ENCODE data around the gene KCNJ2. TPM values are rescaled to one million over a fixed set of nuclear protein-coding genes. Genes with fewer than 3 reads are reported as not detected.
A peak's percentile ranks its signal among the peaks of the same experiment; 100 is the strongest.

The KCNJ2 gene
- total RNA-seq, 2 donors from 2014 or later: not detected

DNA sequence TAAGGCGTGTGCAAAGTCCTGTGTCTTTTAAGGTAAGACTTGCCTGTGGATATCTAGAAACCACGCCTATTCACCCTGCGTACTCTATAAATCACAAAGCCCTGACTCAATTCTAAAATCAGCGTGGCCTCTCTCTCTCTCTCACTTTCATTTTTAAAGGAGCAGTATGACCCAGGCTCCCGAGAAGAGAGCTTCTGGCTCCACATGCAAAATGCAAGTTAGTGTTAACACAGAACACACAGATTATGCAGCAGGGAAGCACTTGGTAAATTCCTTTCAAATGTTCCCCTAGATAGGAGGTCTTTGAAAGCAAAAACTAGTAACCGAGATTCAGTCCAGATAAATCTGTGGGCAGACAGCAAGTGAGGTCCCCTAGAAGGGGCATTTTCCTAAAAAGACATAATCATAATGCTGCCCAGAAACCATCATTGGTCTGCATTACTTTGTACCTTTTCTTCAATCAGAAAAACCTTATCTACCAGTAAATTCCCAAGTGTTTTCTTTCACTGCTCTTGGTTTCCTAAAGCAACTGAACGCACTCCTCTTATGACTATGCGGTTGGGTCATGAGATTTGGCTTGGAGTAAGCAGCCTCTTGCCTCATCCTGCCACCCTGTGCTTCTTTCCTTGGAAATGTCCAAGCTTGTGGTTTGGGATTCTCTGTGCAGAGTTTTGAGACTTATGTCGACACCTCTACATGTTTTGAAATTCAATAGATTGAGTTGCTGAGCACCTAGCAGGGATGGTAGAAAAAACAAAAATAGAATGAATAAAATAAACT is 31.7 kb upstream of the KCNJ2 start:
- H3K27ac Mint-ChIP-seq: peak overlapping the region; percentile 54
- H3K9me3 Mint-ChIP-seq: no peaks in the 10 kb centered on the region
- peak overlapping the region; percentile 64 for H3K4me3 Mint-ChIP-seq
- H3K27me3 Mint-ChIP-seq: peaks cover 4% of the 10 kb centered on the region
- ATAC-seq (replicated peaks): peak; percentile 95
- no peaks in the 10 kb centered on the region for H3K36me3 Mint-ChIP-seq (ENCODE audit: low read depth)
- peaks cover 10% of the 10 kb centered on the region for H3K4me1 Mint-ChIP-seq

DNA sequence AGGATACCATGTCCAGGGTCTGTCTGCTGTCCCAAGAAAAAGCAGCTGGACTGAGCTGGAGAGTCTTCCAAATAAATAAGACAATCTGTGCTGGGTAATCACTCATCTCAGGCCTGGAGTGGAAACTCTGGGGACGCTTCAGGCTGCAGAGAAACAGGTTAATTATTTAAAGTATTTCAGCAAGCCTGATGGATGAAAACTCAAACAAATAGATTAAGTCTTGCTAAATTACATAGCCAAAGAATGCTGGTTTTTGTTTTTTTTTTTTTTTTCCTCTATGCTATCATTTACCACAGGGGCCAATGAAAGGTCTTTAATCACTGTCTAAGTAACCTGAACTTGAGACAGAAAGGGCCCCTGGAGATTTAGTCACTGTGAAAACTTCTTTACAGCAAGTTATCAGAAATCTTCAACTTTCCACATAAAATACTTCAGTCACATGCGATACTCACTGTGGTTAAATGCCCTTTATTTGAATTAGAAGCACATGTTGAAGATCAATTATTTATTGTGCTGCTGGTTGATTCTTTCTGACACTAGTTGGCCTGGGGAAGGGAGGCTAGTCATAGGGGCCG is 31.0 kb upstream of the KCNJ2 start:
- no peaks in the 10 kb centered on the region for H3K36me3 Mint-ChIP-seq (ENCODE audit: low read depth)
- H3K27ac Mint-ChIP-seq: no peak overlapping the region
- H3K4me1 Mint-ChIP-seq: peaks cover 10% of the 10 kb centered on the region
- peaks cover 4% of the 10 kb centered on the region for H3K27me3 Mint-ChIP-seq
- no peaks in the 10 kb centered on the region for H3K9me3 Mint-ChIP-seq
- ATAC-seq (replicated peaks): no peak
- peak overlapping the region; percentile 64 for H3K4me3 Mint-ChIP-seq

DNA sequence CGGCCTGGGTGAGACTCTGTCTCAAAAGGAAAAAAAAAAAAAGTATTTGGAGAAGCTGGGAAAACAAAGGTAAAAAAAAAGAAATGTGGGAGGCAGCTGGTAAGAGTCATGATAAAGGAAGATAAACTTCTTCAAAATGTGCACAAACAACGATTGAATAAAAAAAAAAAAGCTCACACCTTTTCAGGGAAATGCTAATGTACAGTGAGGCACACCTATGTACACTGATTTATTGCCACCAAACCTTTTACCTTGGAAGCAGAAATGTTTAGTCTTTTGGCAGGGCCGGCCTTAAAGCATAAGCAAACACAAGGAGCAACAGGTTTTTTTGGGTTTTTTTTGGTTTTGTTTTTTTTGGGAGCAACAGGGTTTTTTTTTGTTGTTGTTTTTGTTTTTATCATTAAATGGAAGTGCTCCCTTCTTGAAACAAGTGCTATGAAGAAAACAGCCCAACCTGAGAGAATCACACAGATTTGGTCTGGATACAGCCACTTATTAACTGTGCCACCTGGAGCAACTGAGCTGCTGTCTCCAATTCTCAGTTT is 29.8 kb upstream of the KCNJ2 start:
- Mint-ChIP-seq H3K9me3 (no peaks in the 10 kb centered on the region), H3K27me3 (peaks cover 4% of the 10 kb centered on the region), H3K36me3 (ENCODE audit: low read depth) (no peaks in the 10 kb centered on the region), H3K4me1 (peaks cover 10% of the 10 kb centered on the region), H3K4me3 (no peak overlapping the region), H3K27ac (no peak overlapping the region)
- ATAC-seq (replicated peaks): no peak

DNA sequence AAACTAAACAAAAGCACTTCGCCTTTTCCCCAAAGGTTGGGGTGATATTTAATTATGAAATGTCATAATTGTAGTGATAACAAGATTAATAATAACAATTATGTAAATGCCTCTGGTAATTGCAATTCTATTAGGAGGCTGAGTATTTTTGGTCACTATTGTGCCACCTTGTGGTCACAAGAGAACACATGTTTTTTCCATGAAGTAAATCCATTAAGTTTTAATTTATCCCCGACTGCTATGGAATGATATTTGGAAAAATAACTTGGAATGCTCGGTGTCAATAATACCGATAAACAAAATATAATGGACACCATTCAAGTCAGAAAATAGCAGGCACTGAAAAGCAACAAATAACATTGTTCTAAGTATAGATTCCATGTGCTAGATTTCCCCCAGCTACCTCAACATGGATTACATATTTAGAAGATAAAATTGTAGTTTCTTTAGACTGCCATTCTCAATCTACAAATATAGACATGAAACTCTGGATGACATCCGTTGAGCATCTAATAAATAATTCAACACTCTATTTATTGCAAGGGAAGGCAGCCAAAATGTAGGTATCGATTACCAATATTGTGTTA is 25.0 kb upstream of the KCNJ2 start:
- H3K27ac Mint-ChIP-seq: no peak overlapping the region
- H3K9me3 Mint-ChIP-seq: no peaks in the 10 kb centered on the region
- no peaks in the 10 kb centered on the region for H3K4me1 Mint-ChIP-seq
- H3K27me3 Mint-ChIP-seq: peaks cover 20% of the 10 kb centered on the region
- H3K36me3 Mint-ChIP-seq (ENCODE audit: low read depth): no peaks in the 10 kb centered on the region
- no peak for ATAC-seq (replicated peaks)
- H3K4me3 Mint-ChIP-seq: no peak overlapping the region

DNA sequence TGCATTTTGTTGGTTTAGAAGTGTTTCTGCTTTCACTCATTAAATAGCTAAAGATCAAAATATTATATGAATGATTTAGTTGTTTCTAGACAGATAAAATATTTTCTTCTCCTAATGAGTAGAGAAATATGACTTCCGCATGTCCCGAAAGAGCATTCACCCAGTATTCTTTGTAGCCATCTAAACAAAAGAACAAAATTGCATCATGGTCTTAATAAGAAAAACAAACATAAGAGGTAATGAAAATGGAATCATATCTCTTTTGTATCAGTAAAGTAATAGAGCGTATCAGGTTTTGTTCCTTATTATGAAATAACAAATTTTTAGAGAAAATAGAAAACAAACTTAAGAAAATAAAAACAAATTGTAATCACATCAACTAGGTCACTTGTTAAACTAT is 16.1 kb upstream of the KCNJ2 start:
- H3K36me3 Mint-ChIP-seq (ENCODE audit: low read depth): no peaks in the 10 kb centered on the region
- no peak for ATAC-seq (replicated peaks)
- no peaks in the 10 kb centered on the region for H3K9me3 Mint-ChIP-seq
- H3K4me1 Mint-ChIP-seq: no peaks in the 10 kb centered on the region
- peaks cover 8% of the 10 kb centered on the region for H3K27me3 Mint-ChIP-seq
- H3K27ac Mint-ChIP-seq: no peak overlapping the region
- no peak overlapping the region for H3K4me3 Mint-ChIP-seq

DNA sequence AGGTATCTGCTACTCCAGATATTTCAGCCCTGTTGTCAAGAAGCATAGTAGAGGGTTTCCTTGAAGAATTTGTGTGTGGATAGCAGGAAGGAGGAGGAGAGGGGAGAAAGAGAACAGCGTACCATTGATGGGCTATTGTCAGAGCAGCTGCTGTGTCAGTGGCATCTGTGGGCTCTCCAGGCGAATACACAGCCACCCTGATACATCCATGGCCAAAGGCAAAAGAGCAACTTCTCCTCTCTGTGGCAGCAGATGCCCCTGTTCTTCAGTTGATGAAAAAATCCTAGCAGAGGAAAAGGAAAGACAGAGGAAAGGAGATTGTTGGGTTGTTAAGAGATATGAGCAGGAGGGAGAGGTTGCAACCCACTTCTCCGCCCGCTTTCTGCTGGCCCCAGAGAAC is 12.2 kb upstream of the KCNJ2 start:
- Mint-ChIP-seq H3K27me3 (peaks cover 15% of the 10 kb centered on the region), H3K4me3 (no peak overlapping the region), H3K36me3 (ENCODE audit: low read depth) (no peaks in the 10 kb centered on the region), H3K27ac (no peak overlapping the region), H3K4me1 (no peaks in the 10 kb centered on the region), H3K9me3 (no peaks in the 10 kb centered on the region)
- ATAC-seq (replicated peaks): no peak

DNA sequence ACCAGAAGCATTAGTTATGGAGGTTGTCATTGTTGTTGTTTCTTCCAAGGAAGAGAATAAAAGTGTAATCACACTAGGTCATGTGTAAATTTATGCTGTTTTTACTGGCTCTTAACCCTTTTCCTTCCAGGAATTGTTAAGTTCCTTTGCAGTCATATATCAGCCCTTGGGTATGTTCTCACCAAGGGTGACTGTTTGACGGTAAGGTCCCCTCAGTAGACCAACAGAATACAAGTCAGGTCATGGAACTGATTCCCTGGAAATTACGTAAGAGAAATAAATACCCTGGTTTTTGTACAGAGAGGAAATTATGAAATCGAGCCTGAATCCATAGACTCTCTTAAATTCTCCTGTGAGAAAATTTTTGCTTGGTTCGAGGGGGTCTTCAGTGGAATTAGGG is 11.2 kb upstream of the KCNJ2 start:
- no peaks in the 10 kb centered on the region for H3K4me1 Mint-ChIP-seq
- no peaks in the 10 kb centered on the region for H3K36me3 Mint-ChIP-seq (ENCODE audit: low read depth)
- no peaks in the 10 kb centered on the region for H3K9me3 Mint-ChIP-seq
- H3K27ac Mint-ChIP-seq: no peak overlapping the region
- no peak for ATAC-seq (replicated peaks)
- H3K4me3 Mint-ChIP-seq: no peak overlapping the region
- peaks cover 17% of the 10 kb centered on the region for H3K27me3 Mint-ChIP-seq

DNA sequence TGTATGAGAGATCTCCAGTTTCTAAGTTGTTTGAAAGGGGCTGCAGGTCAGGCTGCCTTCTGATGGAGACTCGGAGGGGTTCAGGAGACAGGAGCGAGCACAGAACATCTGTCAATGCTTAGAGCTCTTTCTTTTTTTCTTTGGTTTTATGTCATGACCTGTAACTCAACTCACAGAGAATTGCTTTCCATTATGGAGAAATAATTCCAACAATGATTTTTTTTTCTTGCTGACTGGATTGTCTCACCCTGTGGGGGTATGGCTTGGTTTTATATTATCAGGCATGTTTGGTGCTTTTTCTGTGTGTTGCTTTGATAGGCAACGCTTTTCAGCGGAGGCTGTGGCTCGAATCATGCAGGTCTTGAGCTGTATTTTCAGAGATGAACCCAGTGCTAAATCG is 10.7 kb upstream of the KCNJ2 start:
- no peaks in the 10 kb centered on the region for H3K4me1 Mint-ChIP-seq
- ATAC-seq (replicated peaks): no peak
- no peak overlapping the region for H3K27ac Mint-ChIP-seq
- no peaks in the 10 kb centered on the region for H3K9me3 Mint-ChIP-seq
- H3K4me3 Mint-ChIP-seq: no peak overlapping the region
- H3K36me3 Mint-ChIP-seq (ENCODE audit: low read depth): no peaks in the 10 kb centered on the region
- H3K27me3 Mint-ChIP-seq: peaks cover 19% of the 10 kb centered on the region

DNA sequence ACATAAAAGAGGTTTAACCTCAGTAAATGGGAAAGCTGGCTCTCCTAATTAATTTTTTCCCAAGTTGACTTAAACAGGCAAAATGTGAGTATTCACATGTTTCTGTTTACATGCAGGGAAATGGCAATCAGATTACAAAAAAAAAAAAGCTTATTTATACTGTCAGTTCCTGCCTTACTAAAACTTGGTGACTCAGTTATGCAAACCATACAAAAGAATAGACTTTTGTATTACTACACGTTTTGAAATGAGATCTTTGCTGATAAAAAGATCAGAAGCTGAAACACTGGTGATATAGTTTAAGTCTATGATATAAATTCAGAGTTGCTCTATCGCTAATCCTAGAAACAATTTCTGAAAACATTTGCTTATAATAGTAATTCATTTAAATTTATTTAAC is 9.4 kb upstream of the KCNJ2 start:
- Mint-ChIP-seq H3K36me3 (ENCODE audit: low read depth) (no peaks in the 10 kb centered on the region), H3K27ac (no peak overlapping the region), H3K4me3 (no peak overlapping the region), H3K27me3 (peaks cover 26% of the 10 kb centered on the region), H3K9me3 (no peaks in the 10 kb centered on the region), H3K4me1 (no peaks in the 10 kb centered on the region)
- ATAC-seq (replicated peaks): no peak

DNA sequence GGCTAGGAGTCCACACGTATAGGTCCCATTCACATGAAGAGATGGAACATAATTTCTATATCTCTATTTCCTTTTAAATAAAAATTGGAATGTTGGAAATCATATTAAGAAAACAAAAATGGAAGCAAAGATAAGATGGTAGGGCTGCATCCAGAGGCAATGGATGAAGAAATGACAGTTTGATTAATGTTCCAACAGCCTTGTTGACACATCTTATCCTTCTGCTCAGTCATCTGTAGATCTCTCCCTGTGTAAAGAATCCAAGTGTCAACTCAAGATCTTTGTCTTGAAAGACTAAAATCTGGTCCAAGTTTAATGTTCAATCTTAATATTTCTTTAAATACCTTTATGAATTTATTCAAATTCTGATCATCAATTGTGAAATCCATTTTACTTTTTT is 7.8 kb upstream of the KCNJ2 start:
- peaks cover 32% of the 10 kb centered on the region for H3K27me3 Mint-ChIP-seq
- H3K4me3 Mint-ChIP-seq: no peak overlapping the region
- H3K9me3 Mint-ChIP-seq: no peaks in the 10 kb centered on the region
- H3K36me3 Mint-ChIP-seq (ENCODE audit: low read depth): no peaks in the 10 kb centered on the region
- H3K27ac Mint-ChIP-seq: no peak overlapping the region
- ATAC-seq (replicated peaks): no peak
- no peaks in the 10 kb centered on the region for H3K4me1 Mint-ChIP-seq

DNA sequence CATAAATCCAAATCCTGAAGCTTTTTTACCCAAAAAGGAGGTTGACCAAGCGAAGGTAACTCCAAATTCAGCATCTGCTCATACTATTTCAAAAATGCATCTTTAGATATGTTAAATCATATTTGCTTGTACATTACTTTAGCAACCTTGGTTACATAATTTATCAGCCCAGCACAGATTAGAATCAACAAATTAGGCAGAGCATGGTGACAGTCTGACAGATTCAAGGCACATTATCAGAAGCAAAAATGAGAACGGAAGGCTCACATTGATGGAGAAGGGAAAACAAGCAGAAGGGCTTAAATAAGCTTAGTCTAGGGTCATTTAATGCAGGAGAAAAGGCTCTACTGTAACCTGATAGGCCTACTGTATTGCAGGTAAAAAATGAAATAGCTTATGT is 3.9 kb upstream of the KCNJ2 start:
- Mint-ChIP-seq H3K9me3 (no peaks in the 10 kb centered on the region), H3K4me3 (no peak overlapping the region), H3K27ac (no peak overlapping the region), H3K36me3 (ENCODE audit: low read depth) (no peaks in the 10 kb centered on the region), H3K27me3 (peaks cover 51% of the 10 kb centered on the region), H3K4me1 (peaks cover 10% of the 10 kb centered on the region)
- no peak for ATAC-seq (replicated peaks)

DNA sequence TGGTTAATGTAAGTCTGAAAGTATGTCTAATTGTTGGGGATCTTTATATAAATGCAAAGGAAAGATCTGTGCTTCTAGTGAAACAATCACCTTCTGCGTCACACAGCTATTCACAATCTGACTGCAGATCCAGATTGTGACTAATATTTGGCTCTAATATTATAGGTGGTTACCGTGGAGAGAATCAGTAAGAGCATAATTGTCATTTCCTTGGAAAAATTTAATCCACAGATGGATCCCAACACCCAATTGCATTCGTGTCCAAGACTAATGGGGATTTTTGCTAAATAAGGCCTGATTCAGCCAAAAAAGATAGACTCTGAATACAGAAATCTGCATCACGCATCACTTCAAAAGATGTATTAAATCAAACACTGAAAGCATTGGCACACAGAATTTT is 2.7 kb upstream of the KCNJ2 start:
- Mint-ChIP-seq H3K36me3 (ENCODE audit: low read depth) (no peaks in the 10 kb centered on the region), H3K27me3 (peaks cover 59% of the 10 kb centered on the region), H3K4me1 (peaks cover 10% of the 10 kb centered on the region), H3K4me3 (no peak overlapping the region), H3K27ac (no peak overlapping the region), H3K9me3 (no peaks in the 10 kb centered on the region)
- ATAC-seq (replicated peaks): no peak

DNA sequence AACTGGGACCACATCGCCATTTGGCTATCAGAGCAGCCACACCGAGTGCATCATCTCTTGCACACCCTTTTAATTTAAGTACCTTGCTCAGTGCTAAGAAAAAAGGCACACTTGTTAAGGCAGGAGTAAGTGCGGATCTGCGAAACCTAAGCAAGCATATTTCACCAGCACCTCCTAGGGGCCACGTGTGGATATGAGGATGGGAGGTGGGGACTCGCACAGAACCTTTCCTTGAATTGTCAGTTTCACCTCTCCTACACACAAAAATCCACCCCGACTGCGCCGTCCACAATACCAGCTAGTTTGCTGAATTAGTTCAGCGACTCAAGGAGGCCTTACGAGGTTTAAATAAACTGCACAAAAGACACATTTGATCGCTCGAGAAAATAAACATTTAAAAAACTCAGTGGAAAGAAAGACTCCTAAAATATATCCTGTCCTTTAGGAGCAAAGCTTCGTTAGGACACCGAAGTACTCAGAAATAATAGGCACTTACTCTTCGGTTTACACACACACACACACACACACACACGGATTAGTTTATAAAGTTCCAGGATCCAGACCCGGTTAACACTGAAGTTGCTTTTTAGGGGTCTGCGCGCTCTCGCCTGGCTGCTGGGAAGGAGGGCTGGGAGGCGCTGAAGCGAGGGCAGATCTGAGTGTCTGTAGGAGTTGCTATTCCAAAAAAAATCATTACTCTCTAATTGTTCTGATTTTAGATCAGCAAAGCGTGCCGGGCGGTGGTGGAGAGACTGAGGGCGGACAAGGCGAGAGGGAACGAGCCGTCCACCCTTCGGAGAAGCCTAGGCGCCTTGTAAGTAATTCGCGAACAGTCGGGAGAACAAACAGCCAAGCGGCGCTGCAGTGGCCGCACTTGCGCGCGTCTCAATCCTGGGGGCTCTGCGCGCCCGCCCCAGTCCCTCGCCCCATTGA is 1.0 kb upstream of the KCNJ2 start:
- Mint-ChIP-seq H3K4me3 (peak overlapping the region; percentile 77), H3K9me3 (no peaks in the 10 kb centered on the region), H3K27ac (no peak overlapping the region), H3K36me3 (ENCODE audit: low read depth) (no peaks in the 10 kb centered on the region), H3K4me1 (peaks cover 10% of the 10 kb centered on the region), H3K27me3 (peaks cover 62% of the 10 kb centered on the region)
- ATAC-seq (replicated peaks): peak; percentile 24

All from activated T-helper 17 cell treated with anti-CD3 and anti-CD28 coated beads, Interleukin-2, amount 50 U/mL, for 72 hours (primary cell).